K562 (cell line): ENCODE measurements around the gene NPAS3. TPM values are rescaled to one million over a fixed set of nuclear protein-coding genes. Genes with fewer than 3 reads are reported as not detected.

Experiments used
- ATAC-seq: fragments of 200-7000 bp; cut with Tn5 transposase; 3 replicates; pipeline ENCODE4 v1.9.1; 2020; ENCODE audit warnings: moderate library complexity
- BruUV-seq: library from RNA; stranded (reverse); fragments of 400-500 nt; replicated peaks from 2 replicates; lab custom pipeline; 2021; lab: Mats Ljungman, UMichigan
- CTCF ChIA-PET: fragments of 300-600 bp; formaldehyde crosslinking; extraction: SDS; loops from one replicate; lab custom pipeline; 2021; ENCODE audit warnings: low intra/inter-chr PET ratio; lab: Yijun Ruan, JAX
- POLR2A ChIA-PET: fragments of 300-600, 350-650 bp; sonication (Branson Sonifier 250); formaldehyde crosslinking; extraction: SDS; loops from one replicate; lab custom pipeline; 2021; ENCODE audit warnings: antibody characterized with exemption, inconsistent platforms; lab: Yijun Ruan, JAX
- DNase-seq, 4 experiments: peaks; one replicate each; pipeline versions ENCODE4 v3.0.0 to v3.0.0-alpha.2; 2011 to 2018; ENCODE audit warnings: low spot score in 3 of 4, mixed read lengths in 3 of 4; ENCODE audit errors: extremely low read depth in 1 of 4
- FAIRE-seq: peaks from 2 replicates; lab custom pipeline; 2011; peaks lifted over from hg19 to GRCh38; lab: Jason Lieb, UNC
- H2AFZ ChIP-seq: 2 replicates; pipeline ENCODE4 v1.6.0; 2011; ENCODE audit warnings: low read depth, low read length, control low read depth, inconsistent platforms
- H3K27ac ChIP-seq: fragments of 200-600 bp; 3 replicates; pipeline ENCODE4 v1.8.0; 2011; ENCODE audit warnings: low read depth, mild to moderate bottlenecking, control low read depth, inconsistent platforms, low read length, moderate library complexity, mixed read lengths; ENCODE audit errors: extremely low read depth
- H3K27me3 ChIP-seq, 2 experiments: fragments of 300-600 bp in 1 of 2; 2 replicates in 1 of 2; 3 replicates in 1 of 2; pipeline versions ENCODE4 v1.6.0 to v1.8.0; 2011; ENCODE audit warnings: inconsistent platforms in 2 of 2, low read length in 2 of 2, mild to moderate bottlenecking in 1 of 2, mixed read lengths in 1 of 2, moderate library complexity in 1 of 2; ENCODE audit not compliant: control insufficient read depth in 2 of 2, insufficient read depth in 2 of 2
- H3K36me3 ChIP-seq: fragments of 300-600 bp; 3 replicates; pipeline ENCODE4 v1.8.0; 2011; ENCODE audit warnings: mild to moderate bottlenecking, low read length, inconsistent platforms; ENCODE audit not compliant: control insufficient read depth, insufficient read depth
- H3K4me1 ChIP-seq, 2 experiments: fragments of 200-600 bp in 1 of 2; replicated peaks in 1 of 2; 2 replicates in 1 of 2; 3 replicates in 1 of 2; pipeline versions ENCODE4 v1.5.1 to v1.8.0; 2011; ENCODE audit warnings: inconsistent platforms in 2 of 2, low read length in 2 of 2, mild to moderate bottlenecking in 1 of 2, mixed read lengths in 1 of 2, moderate library complexity in 1 of 2; ENCODE audit not compliant: control insufficient read depth in 2 of 2, insufficient read depth in 2 of 2
- H3K4me2 ChIP-seq: 2 replicates; pipeline ENCODE4 v1.6.1; 2011; ENCODE audit warnings: low read length, control low read depth, inconsistent platforms, mixed read lengths; ENCODE audit not compliant: insufficient read depth
- H3K4me3 ChIP-seq: fragments of 200-600 bp; sonication (generic), shearing (Covaris generic); 2 replicates; pipeline ENCODE4 v1.5.1; 2016; ENCODE audit warnings: control low read depth, inconsistent platforms
- H3K79me2 ChIP-seq: fragments of 200-600 bp; 3 replicates; pipeline ENCODE4 v1.8.0; 2011; ENCODE audit warnings: low read length, inconsistent platforms; ENCODE audit not compliant: control insufficient read depth, insufficient read depth
- H3K9ac ChIP-seq, 2 experiments: 2 replicates each; pipeline versions ENCODE4 v1.6.0 to v1.6.1; 2011; ENCODE audit warnings: low read depth in 2 of 2, low read length in 2 of 2, control low read depth in 1 of 2, inconsistent platforms in 1 of 2, mild to moderate bottlenecking in 1 of 2, mixed read lengths in 1 of 2; ENCODE audit not compliant: insufficient read depth in 1 of 2
- H3K9me1 ChIP-seq: one replicate; pipeline ENCODE4 v1.6.0; 2011; ENCODE audit warnings: inconsistent platforms, mild to moderate bottlenecking, low read length, moderate library complexity; ENCODE audit not compliant: control insufficient read depth, insufficient read depth
- H3K9me3 ChIP-seq: replicated peaks from 2 replicates; pipeline ENCODE4 v1.5.1; 2011; ENCODE audit warnings: low read depth, low read length, inconsistent platforms; ENCODE audit not compliant: control insufficient read depth, insufficient read depth
- H4K20me1 ChIP-seq: replicated peaks from 2 replicates; pipeline ENCODE4 v1.6.1; 2011; ENCODE audit warnings: low read length, inconsistent platforms, mixed read lengths; ENCODE audit not compliant: control insufficient read depth, insufficient read depth
- NCOR1 ChIP-seq: fragments of 450-650 bp; IDR thresholded peaks from 2 replicates; pipeline ENCODE4 v1.6.1; 2016; ENCODE audit warnings: mild to moderate bottlenecking, moderate library complexity
- SRF ChIP-seq, 2 experiments: fragments of 250-450, 450-650 bp in 1 of 2; sonication (Bioruptor Pico) in 1 of 2; sonication (generic) in 1 of 2; formaldehyde crosslinking; IDR thresholded peaks; 2 replicates each; pipeline versions ENCODE4 v1.5.0 to v1.5.1; 2020 to 2022; ENCODE audit warnings: mild to moderate bottlenecking in 1 of 2, missing genetic modification reagents in 1 of 2
- ZC3H8 ChIP-seq: fragments of 450-650 bp; IDR thresholded peaks from 2 replicates; pipeline ENCODE4 v1.6.1; 2017
- WGBS: fragments of 100-300 bp; shearing (Covaris generic); methylation state at CpG from one replicate; pipeline ENCODE4 v1.1.6; 2016; ENCODE audit warnings: low coverage, mixed read lengths; ENCODE audit not compliant: insufficient coverage; ENCODE audit errors: missing lambda C conversion rate; 5-methylcytosine and 5-hydroxymethylcytosine counted together
- in situ Hi-C: fragments of 300-500 bp; cut with MboI; formaldehyde crosslinking; loops from 4 replicates; pipeline ENCODE4 v1.15.0; 2018; ENCODE audit warnings: inconsistent platforms, mixed read lengths
- intact Hi-C: fragments of 100-400 bp; cut with micrococcal nuclease; formaldehyde crosslinking; loops from 2 replicates; pipeline ENCODE4 v1.14.2; 2022
- polyA plus RNA-seq, 8 experiments: library from polyadenylated mRNA; depleted of rRNA in 4 of 8; stranded (reverse) in 5 of 8; unstranded in 3 of 8; fragments of >200 nt; fragmentation: Nextera tagmentation in 2 of 8; fragmentation: Illumina TruSeq in 1 of 8; extraction: Ambion mirVana in 2 of 8; extraction: Trizol in 1 of 8; gene quantifications; 2 replicates each; pipeline versions ENCODE4 v1.2.1 to v1.2.3, GENCODE V29; 2011 to 2014; ENCODE audit warnings: inconsistent platforms in 1 of 8, missing spikeins in 1 of 8
- total RNA-seq, 7 experiments: library from RNA; depleted of rRNA in 6 of 7; stranded (reverse); fragments of >200 nt in 6 of 7; fragmentation: Illumina TruSeq in 2 of 7; extraction: Trizol in 2 of 7; gene quantifications; 2 replicates each; pipeline versions ENCODE4 v1.2.1 to v1.2.3, GENCODE V29; 2011 to 2021; ENCODE audit warnings: low replicate concordance in 1 of 7
- TF ChIP-seq, protein P1 (sequence below): IDR thresholded peaks from 3 replicates; pipeline ENCODE4 v1.6.1; 2011; ENCODE audit warnings: borderline replicate concordance, mild to moderate bottlenecking, moderate library complexity; ENCODE audit not compliant: insufficient read length; ENCODE audit errors: extremely low read depth
- TF ChIP-seq, protein P2 (sequence below): IDR thresholded peaks from 2 replicates; pipeline ENCODE4 v1.6.1; 2011; ENCODE audit warnings: borderline replicate concordance, low read depth, mild to moderate bottlenecking, moderate library complexity, low read length; ENCODE audit not compliant: insufficient read depth, poor library complexity, severe bottlenecking

The NPAS3 gene
- total and polyA plus RNA-seq, 9 of the 15 experiments (the other 6 are each of a cell fraction or from before 2014, with no cell fraction given), result 0.04 TPM; not detected in 8

DNA sequence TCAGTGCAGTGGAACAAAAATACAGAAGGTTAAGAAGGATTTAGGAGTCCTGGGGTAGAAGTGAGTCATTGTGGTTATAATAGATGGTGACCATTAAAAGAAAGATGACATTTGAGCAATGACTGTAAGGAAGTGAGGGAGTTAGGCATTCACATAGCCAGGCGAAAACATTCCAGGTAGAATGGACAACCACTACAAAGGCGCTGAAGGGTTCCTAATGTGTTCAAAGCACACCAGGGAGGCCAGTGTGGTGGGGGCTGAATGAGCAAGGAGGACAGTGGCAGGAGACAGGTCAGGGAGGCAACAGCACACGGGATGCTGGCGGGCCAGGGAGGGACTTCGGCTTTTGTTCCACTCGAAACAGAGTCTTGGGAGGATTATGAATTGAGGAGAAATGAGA, 129.9 kb downstream of the NPAS3 start:
- BruUV-seq, result no TSS peak
- POLR2A ChIA-PET, result no interaction called here
- CTCF ChIA-PET, result no interaction called here

More for the DNA sequence above, 129.9 kb downstream of the NPAS3 start:
- Histone ChIP-seq H3K9me1 (no peaks in the 10 kb centered on the region), H3K4me1 (no peaks in the 10 kb centered on the region), H3K9ac (no peak overlapping the region), H3K27ac (no peak overlapping the region), H3K79me2 (no peaks in the 10 kb centered on the region), H3K9me3 (no peaks in the 10 kb centered on the region), H3K4me3 (no peak overlapping the region), H3K27me3 (no peaks in the 10 kb centered on the region), H2AFZ (no peak overlapping the region), H4K20me1 (no peaks in the 10 kb centered on the region), H3K36me3 (no peaks in the 10 kb centered on the region), H3K4me2 (no peak overlapping the region)
- FAIRE-seq (no peak), ATAC-seq (no peak), DNase-seq (no peak)
- in situ Hi-C loops (no loop called here), intact Hi-C loops (no loop called here)
- TF ChIP-seq, protein P1, sequence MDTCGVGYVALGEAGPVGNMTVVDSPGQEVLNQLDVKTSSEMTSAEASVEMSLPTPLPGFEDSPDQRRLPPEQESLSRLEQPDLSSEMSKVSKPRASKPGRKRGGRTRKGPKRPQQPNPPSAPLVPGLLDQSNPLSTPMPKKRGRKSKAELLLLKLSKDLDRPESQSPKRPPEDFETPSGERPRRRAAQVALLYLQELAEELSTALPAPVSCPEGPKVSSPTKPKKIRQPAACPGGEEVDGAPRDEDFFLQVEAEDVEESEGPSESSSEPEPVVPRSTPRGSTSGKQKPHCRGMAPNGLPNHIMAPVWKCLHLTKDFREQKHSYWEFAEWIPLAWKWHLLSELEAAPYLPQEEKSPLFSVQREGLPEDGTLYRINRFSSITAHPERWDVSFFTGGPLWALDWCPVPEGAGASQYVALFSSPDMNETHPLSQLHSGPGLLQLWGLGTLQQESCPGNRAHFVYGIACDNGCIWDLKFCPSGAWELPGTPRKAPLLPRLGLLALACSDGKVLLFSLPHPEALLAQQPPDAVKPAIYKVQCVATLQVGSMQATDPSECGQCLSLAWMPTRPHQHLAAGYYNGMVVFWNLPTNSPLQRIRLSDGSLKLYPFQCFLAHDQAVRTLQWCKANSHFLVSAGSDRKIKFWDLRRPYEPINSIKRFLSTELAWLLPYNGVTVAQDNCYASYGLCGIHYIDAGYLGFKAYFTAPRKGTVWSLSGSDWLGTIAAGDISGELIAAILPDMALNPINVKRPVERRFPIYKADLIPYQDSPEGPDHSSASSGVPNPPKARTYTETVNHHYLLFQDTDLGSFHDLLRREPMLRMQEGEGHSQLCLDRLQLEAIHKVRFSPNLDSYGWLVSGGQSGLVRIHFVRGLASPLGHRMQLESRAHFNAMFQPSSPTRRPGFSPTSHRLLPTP, result no peak
- TF ChIP-seq, protein P2, sequence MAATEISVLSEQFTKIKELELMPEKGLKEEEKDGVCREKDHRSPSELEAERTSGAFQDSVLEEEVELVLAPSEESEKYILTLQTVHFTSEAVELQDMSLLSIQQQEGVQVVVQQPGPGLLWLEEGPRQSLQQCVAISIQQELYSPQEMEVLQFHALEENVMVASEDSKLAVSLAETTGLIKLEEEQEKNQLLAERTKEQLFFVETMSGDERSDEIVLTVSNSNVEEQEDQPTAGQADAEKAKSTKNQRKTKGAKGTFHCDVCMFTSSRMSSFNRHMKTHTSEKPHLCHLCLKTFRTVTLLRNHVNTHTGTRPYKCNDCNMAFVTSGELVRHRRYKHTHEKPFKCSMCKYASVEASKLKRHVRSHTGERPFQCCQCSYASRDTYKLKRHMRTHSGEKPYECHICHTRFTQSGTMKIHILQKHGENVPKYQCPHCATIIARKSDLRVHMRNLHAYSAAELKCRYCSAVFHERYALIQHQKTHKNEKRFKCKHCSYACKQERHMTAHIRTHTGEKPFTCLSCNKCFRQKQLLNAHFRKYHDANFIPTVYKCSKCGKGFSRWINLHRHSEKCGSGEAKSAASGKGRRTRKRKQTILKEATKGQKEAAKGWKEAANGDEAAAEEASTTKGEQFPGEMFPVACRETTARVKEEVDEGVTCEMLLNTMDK, result no peak
- TF ChIP-seq NCOR1, result no peak
- TF ChIP-seq ZC3H8, result no peak
- no peak for TF ChIP-seq SRF (CRISPR knock-in tag; IDR thresholded peaks at IDR 0.05)
- 0% methylated on average over 5 of the region's 6 CpGs for WGBS
